Endothelial cell of umbilical vein (primary cell): ENCODE results near the gene ZNF786. TPM values are rescaled to one million over a fixed set of nuclear protein-coding genes. Genes with fewer than 3 reads are reported as not detected.

ENCODE experiments used
- BruUV-seq: library from RNA; stranded (reverse); fragments of 400-500 nt; replicated peaks from 2 replicates; lab custom pipeline; 2021; lab: Mats Ljungman, UMichigan
- CTCF ChIA-PET: fragments of 300-600, 350-600 bp; sonication (Branson Sonifier 250); formaldehyde crosslinking; loops from one replicate; lab custom pipeline; 2021; ENCODE audit warnings: antibody characterized with exemption, inconsistent platforms; lab: Charles Lee
- POLR2A ChIA-PET: fragments of 300-600, 350-600 bp; sonication (Branson Sonifier 250); formaldehyde crosslinking; loops from one replicate; lab custom pipeline; 2021; ENCODE audit warnings: antibody characterized with exemption, inconsistent platforms; lab: Charles Lee
- DNase-seq: peaks from one replicate; pipeline ENCODE4 v3.0.0-alpha.2; 2011; ENCODE audit warnings: low read depth, low spot score
- FAIRE-seq: peaks from 2 replicates; lab custom pipeline; 2011; peaks lifted over from hg19 to GRCh38; lab: Jason Lieb, UNC
- H2AFZ ChIP-seq: 2 replicates; pipeline ENCODE4 v1.6.0; 2012; ENCODE audit warnings: low read depth, low read length, control low read depth, inconsistent platforms
- H3K27ac ChIP-seq: 2 replicates; pipeline ENCODE4 v1.5.1; 2011; ENCODE audit warnings: low read depth, mild to moderate bottlenecking, control low read depth, low read length, moderate library complexity; ENCODE audit not compliant: insufficient read depth
- H3K27me3 ChIP-seq, 2 experiments: 2 replicates each; pipeline versions ENCODE4 v1.6.0 to v1.6.1; 2011; ENCODE audit warnings: low read length in 2 of 2, mixed read lengths in 1 of 2; ENCODE audit not compliant: control insufficient read depth in 2 of 2, insufficient read depth in 2 of 2
- H3K36me3 ChIP-seq, 2 experiments: 2 replicates in 1 of 2; 3 replicates in 1 of 2; pipeline ENCODE4 v1.5.1; 2011; ENCODE audit warnings: low read length in 2 of 2, mild to moderate bottlenecking in 1 of 2, moderate library complexity in 1 of 2; ENCODE audit not compliant: control insufficient read depth in 2 of 2, insufficient read depth in 2 of 2; ENCODE audit errors: extremely low read depth in 1 of 2
- H3K4me1 ChIP-seq: 3 replicates; pipeline ENCODE4 v1.5.1; 2011; ENCODE audit warnings: mild to moderate bottlenecking, low read length; ENCODE audit not compliant: control insufficient read depth, insufficient read depth; ENCODE audit errors: extremely low read depth
- H3K4me2 ChIP-seq: 2 replicates; pipeline ENCODE4 v1.6.1; 2011; ENCODE audit warnings: low read length, control low read depth, mixed read lengths; ENCODE audit not compliant: insufficient read depth
- H3K4me3 ChIP-seq, 3 experiments: fragments of 200-600 bp in 1 of 3; sonication (generic), shearing (Covaris generic) in 1 of 3; replicated peaks in 1 of 3; 2 replicates each; pipeline ENCODE4 v1.5.1; 2011 to 2016; ENCODE audit warnings: control low read depth in 3 of 3, low read length in 3 of 3, mild to moderate bottlenecking in 2 of 3, inconsistent platforms in 1 of 3, low read depth in 1 of 3, moderate library complexity in 1 of 3; ENCODE audit not compliant: insufficient read depth in 1 of 3
- H3K79me2 ChIP-seq: 2 replicates; pipeline ENCODE4 v1.6.0; 2012; ENCODE audit warnings: low read length, inconsistent platforms; ENCODE audit not compliant: control insufficient read depth, insufficient read depth
- H3K9ac ChIP-seq: replicated peaks from 2 replicates; pipeline ENCODE3; 2011; ENCODE audit warnings: low read length, control low read depth; ENCODE audit not compliant: insufficient read depth; ENCODE audit errors: extremely low read depth
- H3K9me1 ChIP-seq: replicated peaks from 3 replicates; pipeline ENCODE4 v1.6.0; 2011; ENCODE audit warnings: mild to moderate bottlenecking, low read length; ENCODE audit not compliant: control insufficient read depth, insufficient read depth; ENCODE audit errors: extremely low read depth
- H3K9me3 ChIP-seq: replicated peaks from 2 replicates; pipeline ENCODE4 v1.5.1; 2012; ENCODE audit warnings: low read length, inconsistent platforms; ENCODE audit not compliant: control insufficient read depth, insufficient read depth
- H4K20me1 ChIP-seq: replicated peaks from 2 replicates; pipeline ENCODE3; 2011; ENCODE audit warnings: mild to moderate bottlenecking, low read length; ENCODE audit not compliant: control insufficient read depth, insufficient read depth; ENCODE audit errors: extremely low read depth
- EZH2 ChIP-seq: IDR thresholded peaks from 2 replicates; pipeline ENCODE4 v1.6.1; 2012; ENCODE audit warnings: borderline replicate concordance, low read depth, mild to moderate bottlenecking, moderate library complexity, low read length, inconsistent platforms; ENCODE audit not compliant: severe bottlenecking
- FOS ChIP-seq: IDR thresholded peaks from 2 replicates; pipeline ENCODE4 v1.6.1; 2011; ENCODE audit warnings: mild to moderate bottlenecking, low read length, moderate library complexity, borderline replicate concordance; ENCODE audit not compliant: insufficient read depth
- GATA2 ChIP-seq: IDR thresholded peaks from 2 replicates; pipeline ENCODE4 v1.7.0; 2011; ENCODE audit warnings: low read depth, mild to moderate bottlenecking, moderate library complexity, mixed read lengths, low read length; ENCODE audit not compliant: insufficient read length, insufficient read depth
- JUN ChIP-seq: IDR thresholded peaks from 2 replicates; pipeline ENCODE4 v1.6.1; 2011; ENCODE audit warnings: borderline replicate concordance, low read depth; ENCODE audit not compliant: insufficient read length, insufficient read depth
- MAX ChIP-seq: IDR thresholded peaks from 2 replicates; pipeline ENCODE4 v1.6.1; 2011; ENCODE audit not compliant: insufficient read depth, insufficient read length
- MYC ChIP-seq: IDR thresholded peaks from one replicate; pipeline ENCODE4 v1.6.1; 2011; ENCODE audit warnings: mild to moderate bottlenecking, low read depth, low read length
- POLR2A ChIP-seq: IDR thresholded peaks from 2 replicates; pipeline ENCODE4 v1.6.1; 2012; ENCODE audit warnings: low read depth, mild to moderate bottlenecking, control low read depth, low read length
- POLR2AphosphoS5 ChIP-seq: IDR thresholded peaks from 2 replicates; pipeline ENCODE4 v1.6.1; 2012; ENCODE audit warnings: low read depth, mild to moderate bottlenecking, control low read depth, low read length, moderate library complexity; ENCODE audit not compliant: insufficient read depth
- dilution Hi-C: fragments of 300-500 bp; cut with MboI; formaldehyde crosslinking; loops from one replicate; pipeline ENCODE4 v1.15.0; 2019; ENCODE audit warnings: low sequenced_read_pairs; ENCODE audit not compliant: extremely low pct_ligation_motif_present
- intact Hi-C: fragments of 100-400 bp; cut with micrococcal nuclease; formaldehyde crosslinking; loops from one replicate; pipeline ENCODE4 v1.10.0; 2022
- polyA plus RNA-seq, 4 experiments: library from polyadenylated mRNA; depleted of rRNA in 3 of 4; stranded (reverse) in 3 of 4; unstranded in 1 of 4; fragments of >200 nt; gene quantifications; 2 replicates each; pipeline versions ENCODE4 v1.2.1 to v1.2.3, GENCODE V29; 2011 to 2012; ENCODE audit warnings: missing spikeins in 1 of 4
- total RNA-seq: library from RNA; stranded (reverse); gene quantifications from 2 replicates; pipeline ENCODE4 v1.2.3, GENCODE V29; 2021
- TF ChIP-seq, protein P1 (sequence below), 2 donors: IDR thresholded peaks; 1 replicate in 1 of 2; 2 replicates in 1 of 2; pipeline ENCODE4 v1.5.1; 2011; ENCODE audit warnings: low read length in 2 of 2, mild to moderate bottlenecking in 2 of 2, moderate library complexity in 2 of 2, control low read depth in 1 of 2, inconsistent platforms in 1 of 2, low read depth in 1 of 2; ENCODE audit not compliant: insufficient read depth in 1 of 2; ENCODE audit errors: extremely low read depth in 1 of 2

The ZNF786 gene
- total and polyA plus RNA-seq, 2 donors (not counting 3 experiments of a cell fraction or from before 2014, with no cell fraction given), result 2.8 to 5.9 TPM

GRCh38 chr7:149071641-149072437 lies 18.7 kb downstream of the ZNF786 start:
- Histone ChIP-seq H3K4me2 (no peak overlapping the region), H3K9me3 (no peaks in the 10 kb centered on the region), H3K9ac (no peak overlapping the region), H2AFZ (no peak overlapping the region), H3K79me2 (no peaks in the 10 kb centered on the region), H3K27me3 (no peaks in the 10 kb centered on the region), H3K4me1 (no peaks in the 10 kb centered on the region), H3K27ac (no peak overlapping the region), H3K36me3 (peaks cover 9 to 21% of the 10 kb centered on the region in 2 experiments), H3K9me1 (no peaks in the 10 kb centered on the region), H3K4me3 (no peak overlapping the region), H4K20me1 (no peaks in the 10 kb centered on the region)
- no peak for DNase-seq
- ChIA-PET POLR2A (no interaction called here), CTCF (interaction anchor here (1.9 to 2.1 kb wide), 2 partner anchors 66 kb away, joined by 4 to 6 read pairs; no protein-coding TSS in a partner anchor)
- intact Hi-C loops (no loop called here), dilution Hi-C loops (no loop called here)
- TF ChIP-seq, protein P1, sequence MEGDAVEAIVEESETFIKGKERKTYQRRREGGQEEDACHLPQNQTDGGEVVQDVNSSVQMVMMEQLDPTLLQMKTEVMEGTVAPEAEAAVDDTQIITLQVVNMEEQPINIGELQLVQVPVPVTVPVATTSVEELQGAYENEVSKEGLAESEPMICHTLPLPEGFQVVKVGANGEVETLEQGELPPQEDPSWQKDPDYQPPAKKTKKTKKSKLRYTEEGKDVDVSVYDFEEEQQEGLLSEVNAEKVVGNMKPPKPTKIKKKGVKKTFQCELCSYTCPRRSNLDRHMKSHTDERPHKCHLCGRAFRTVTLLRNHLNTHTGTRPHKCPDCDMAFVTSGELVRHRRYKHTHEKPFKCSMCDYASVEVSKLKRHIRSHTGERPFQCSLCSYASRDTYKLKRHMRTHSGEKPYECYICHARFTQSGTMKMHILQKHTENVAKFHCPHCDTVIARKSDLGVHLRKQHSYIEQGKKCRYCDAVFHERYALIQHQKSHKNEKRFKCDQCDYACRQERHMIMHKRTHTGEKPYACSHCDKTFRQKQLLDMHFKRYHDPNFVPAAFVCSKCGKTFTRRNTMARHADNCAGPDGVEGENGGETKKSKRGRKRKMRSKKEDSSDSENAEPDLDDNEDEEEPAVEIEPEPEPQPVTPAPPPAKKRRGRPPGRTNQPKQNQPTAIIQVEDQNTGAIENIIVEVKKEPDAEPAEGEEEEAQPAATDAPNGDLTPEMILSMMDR (IDR thresholded peaks at IDR 0.05; ENCODE audit: extremely low read depth in 1 of 2, insufficient read depth in 1 of 2, low read depth in 1 of 2, low read length in 2 of 2), result peak; percentile 23 to 40
- TF ChIP-seq MAX, result no peak
- FAIRE-seq, result no peak
- no TSS peak for BruUV-seq

- Histone ChIP-seq H2AFZ (no peak overlapping the region), H3K9ac (no peak overlapping the region), H3K4me2 (no peak overlapping the region), H3K9me3 (no peaks in the 10 kb centered on the region), H3K27me3 (no peaks in the 10 kb centered on the region), H3K36me3 (peaks cover 9 to 21% of the 10 kb centered on the region in 2 experiments), H3K4me3 (no peak overlapping the region), H4K20me1 (no peaks in the 10 kb centered on the region), H3K27ac (no peak overlapping the region), H3K4me1 (no peaks in the 10 kb centered on the region), H3K9me1 (no peaks in the 10 kb centered on the region), H3K79me2 (no peaks in the 10 kb centered on the region)
- ChIA-PET CTCF (interaction anchor here (2.1 kb wide), 1 partner anchor 66 kb away, joined by 4 read pairs; no protein-coding TSS in a partner anchor), POLR2A (no interaction called here)
- intact Hi-C loops, result no loop called here
- TF ChIP-seq POLR2A (no peak), FOS (no peak), MYC (no peak), MAX (no peak), EZH2 (no peak), GATA2 (no peak), JUN (no peak), POLR2AphosphoS5 (no peak)
- TF ChIP-seq, protein P1 (IDR thresholded peaks at IDR 0.05; ENCODE audit: extremely low read depth in 1 of 2, insufficient read depth in 1 of 2, low read depth in 1 of 2, low read length in 2 of 2), result no peak
- DNase-seq (no peak), FAIRE-seq (no peak)
- BruUV-seq, result no TSS peak
- dilution Hi-C loops, result no loop called here
Measured at GRCh38 chr7:149071182-149071635, 19.3 kb downstream of the ZNF786 start.
